Measurements from ENCODE around the gene DHX32.
"Not testable (repeated sequence)": the region's sequence is repeated elsewhere in the genome, so short reads cannot be mapped to it uniquely, and the experiment has no call there.

DHX32 gene

GRCh38 chr10:125895130-125896087 is 14.3 kb upstream of the DHX32 start:
- not testable (repeated sequence) for H2BK15ac ChIP-seq (ENCODE audit: low read length); H3K9me3 ChIP-seq (replicated peaks in 1 of 2; ENCODE audit: control insufficient read depth in 2 of 2, insufficient read depth in 1 of 2, low read depth in 1 of 2, low read length in 2 of 2); H3K4me1 ChIP-seq (ENCODE audit: control insufficient read depth in 2 of 2, insufficient read depth in 1 of 2, low read depth in 1 of 2, low read length in 2 of 2); H3K79me1 ChIP-seq (ENCODE audit: low read depth, low read length); H3K27me3 ChIP-seq (ENCODE audit: control insufficient read depth in 3 of 3, insufficient read depth in 3 of 3, low read depth in 1 of 3, low read length in 3 of 3); H2BK12ac ChIP-seq (ENCODE audit: low read length); H2BK5ac ChIP-seq (ENCODE audit: low read length); H3K4ac ChIP-seq (ENCODE audit: low read length); H2AK5ac ChIP-seq (ENCODE audit: low read depth, low read length); H4K8ac ChIP-seq (ENCODE audit: low read depth, low read length); H2BK120ac ChIP-seq (ENCODE audit: low read depth, low read length); H4K91ac ChIP-seq (ENCODE audit: low read depth, low read length, poor library complexity); H3K36me3 ChIP-seq (replicated peaks in 1 of 2; ENCODE audit: control insufficient read depth in 2 of 2, insufficient read depth in 2 of 2, low read length in 2 of 2)
- H3K9ac ChIP-seq (ENCODE audit: low read depth, low read length, poor library complexity), result peak overlapping the region; percentile 86
- WGBS, 2 donors (ENCODE audit: extremely low coverage in 2 of 2, insufficient read length in 2 of 2, insufficient replicate concordance in 1 of 2), result no CpG with 5 or more reads among the region's 50 CpGs
- H3K27ac ChIP-seq (replicated peaks; ENCODE audit: low read length), result peak overlapping the region; percentile 72
- H3K4me2 ChIP-seq (ENCODE audit: insufficient read depth, low read length, poor library complexity, severe bottlenecking), result peak overlapping the region; percentile 62
- peak; percentile 56 for DNase-seq (ENCODE audit: low spot score)
- H3K18ac ChIP-seq (ENCODE audit: low read length), result peak overlapping the region; percentile 91
- H3K23ac ChIP-seq (ENCODE audit: low read depth, low read length, poor library complexity), result peak overlapping the region; percentile 20
- peak overlapping the region; percentile 73 to 81 for H3K4me3 ChIP-seq (ENCODE audit: low read length in 2 of 2)
- peak overlapping the region; percentile 0 for H3K14ac ChIP-seq (ENCODE audit: low read length)
- peak overlapping the region; percentile 92 for H2AFZ ChIP-seq (ENCODE audit: low read length)

- no CpG with 5 or more reads among the region's 3 CpGs for WGBS, 2 donors (ENCODE audit: extremely low coverage in 2 of 2, insufficient read length in 2 of 2, insufficient replicate concordance in 1 of 2)
- not testable (repeated sequence) for H3K4me2 ChIP-seq (ENCODE audit: insufficient read depth, low read length, poor library complexity, severe bottlenecking); H3K4ac ChIP-seq (ENCODE audit: low read length); H4K8ac ChIP-seq (ENCODE audit: low read depth, low read length); DNase-seq (ENCODE audit: low spot score); H2BK120ac ChIP-seq (ENCODE audit: low read depth, low read length); H3K9me3 ChIP-seq (replicated peaks in 1 of 2; ENCODE audit: control insufficient read depth in 2 of 2, insufficient read depth in 1 of 2, low read depth in 1 of 2, low read length in 2 of 2); H3K27me3 ChIP-seq (ENCODE audit: control insufficient read depth in 3 of 3, insufficient read depth in 3 of 3, low read depth in 1 of 3, low read length in 3 of 3); H3K23ac ChIP-seq (ENCODE audit: low read depth, low read length, poor library complexity); H3K27ac ChIP-seq (replicated peaks; ENCODE audit: low read length); H3K36me3 ChIP-seq (replicated peaks in 1 of 2; ENCODE audit: control insufficient read depth in 2 of 2, insufficient read depth in 2 of 2, low read length in 2 of 2); H3K4me1 ChIP-seq (ENCODE audit: control insufficient read depth in 2 of 2, insufficient read depth in 1 of 2, low read depth in 1 of 2, low read length in 2 of 2); H4K91ac ChIP-seq (ENCODE audit: low read depth, low read length, poor library complexity); H3K9ac ChIP-seq (ENCODE audit: low read depth, low read length, poor library complexity); H3K4me3 ChIP-seq (ENCODE audit: low read length in 2 of 2); H2BK15ac ChIP-seq (ENCODE audit: low read length); H2BK12ac ChIP-seq (ENCODE audit: low read length); H2AK5ac ChIP-seq (ENCODE audit: low read depth, low read length); H3K18ac ChIP-seq (ENCODE audit: low read length); H3K14ac ChIP-seq (ENCODE audit: low read length); H3K79me1 ChIP-seq (ENCODE audit: low read depth, low read length); H2BK5ac ChIP-seq (ENCODE audit: low read length); H2AFZ ChIP-seq (ENCODE audit: low read length)
These were observed 13.1 kb upstream of the DHX32 start for GRCh38 chr10:125894176-125894575.

DNA sequence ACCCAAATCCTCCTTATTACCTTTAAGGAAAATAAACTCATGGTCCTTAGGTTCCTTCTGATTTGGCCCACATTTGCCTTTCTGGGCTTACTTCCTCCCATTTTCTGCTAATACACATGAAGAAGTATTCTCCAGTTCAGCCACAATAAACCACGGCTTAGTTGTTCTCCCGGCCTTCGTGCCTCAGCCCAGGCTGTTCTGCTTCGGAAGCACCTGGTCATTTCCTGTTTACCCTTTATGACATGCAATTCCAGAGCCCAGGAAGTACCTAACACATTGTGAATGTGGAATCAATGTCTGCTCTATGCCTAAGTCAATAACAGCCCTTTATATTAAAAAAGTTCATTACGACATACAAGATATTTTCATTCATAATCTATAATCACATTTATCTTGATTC is 11.3 kb upstream of the DHX32 start:
- not testable (repeated sequence) for H3K4me1 ChIP-seq (ENCODE audit: control insufficient read depth in 2 of 2, insufficient read depth in 1 of 2, low read depth in 1 of 2, low read length in 2 of 2); H3K23ac ChIP-seq (ENCODE audit: low read depth, low read length, poor library complexity); H4K8ac ChIP-seq (ENCODE audit: low read depth, low read length); H2BK15ac ChIP-seq (ENCODE audit: low read length); H3K4ac ChIP-seq (ENCODE audit: low read length); H4K91ac ChIP-seq (ENCODE audit: low read depth, low read length, poor library complexity); H3K9me3 ChIP-seq (replicated peaks in 1 of 2; ENCODE audit: control insufficient read depth in 2 of 2, insufficient read depth in 1 of 2, low read depth in 1 of 2, low read length in 2 of 2); H3K79me1 ChIP-seq (ENCODE audit: low read depth, low read length); H3K18ac ChIP-seq (ENCODE audit: low read length); H3K9ac ChIP-seq (ENCODE audit: low read depth, low read length, poor library complexity); H2AK5ac ChIP-seq (ENCODE audit: low read depth, low read length); DNase-seq (ENCODE audit: low spot score); H3K27me3 ChIP-seq (ENCODE audit: control insufficient read depth in 3 of 3, insufficient read depth in 3 of 3, low read depth in 1 of 3, low read length in 3 of 3); H3K14ac ChIP-seq (ENCODE audit: low read length); H2AFZ ChIP-seq (ENCODE audit: low read length); H2BK5ac ChIP-seq (ENCODE audit: low read length); H3K36me3 ChIP-seq (replicated peaks in 1 of 2; ENCODE audit: control insufficient read depth in 2 of 2, insufficient read depth in 2 of 2, low read length in 2 of 2); H3K27ac ChIP-seq (replicated peaks; ENCODE audit: low read length); H3K4me3 ChIP-seq (ENCODE audit: low read length in 2 of 2); H2BK120ac ChIP-seq (ENCODE audit: low read depth, low read length); H2BK12ac ChIP-seq (ENCODE audit: low read length); H3K4me2 ChIP-seq (ENCODE audit: insufficient read depth, low read length, poor library complexity, severe bottlenecking)
- no CpG with 5 or more reads among the region's 5 CpGs for WGBS, 2 donors (ENCODE audit: extremely low coverage in 2 of 2, insufficient read length in 2 of 2, insufficient replicate concordance in 1 of 2)

GRCh38 chr10:125889441-125889840 is 8.3 kb upstream of the DHX32 start:
- H3K4me2 ChIP-seq (ENCODE audit: insufficient read depth, low read length, poor library complexity, severe bottlenecking); H3K4ac ChIP-seq (ENCODE audit: low read length); H2BK5ac ChIP-seq (ENCODE audit: low read length); H3K14ac ChIP-seq (ENCODE audit: low read length); H2BK15ac ChIP-seq (ENCODE audit: low read length); H3K27ac ChIP-seq (replicated peaks; ENCODE audit: low read length); H4K8ac ChIP-seq (ENCODE audit: low read depth, low read length); H3K9ac ChIP-seq (ENCODE audit: low read depth, low read length, poor library complexity); DNase-seq (ENCODE audit: low spot score); H3K23ac ChIP-seq (ENCODE audit: low read depth, low read length, poor library complexity); H3K36me3 ChIP-seq (replicated peaks in 1 of 2; ENCODE audit: control insufficient read depth in 2 of 2, insufficient read depth in 2 of 2, low read length in 2 of 2); H3K9me3 ChIP-seq (replicated peaks in 1 of 2; ENCODE audit: control insufficient read depth in 2 of 2, insufficient read depth in 1 of 2, low read depth in 1 of 2, low read length in 2 of 2); H3K27me3 ChIP-seq (ENCODE audit: control insufficient read depth in 3 of 3, insufficient read depth in 3 of 3, low read depth in 1 of 3, low read length in 3 of 3); H3K79me1 ChIP-seq (ENCODE audit: low read depth, low read length); H3K4me1 ChIP-seq (ENCODE audit: control insufficient read depth in 2 of 2, insufficient read depth in 1 of 2, low read depth in 1 of 2, low read length in 2 of 2); H3K4me3 ChIP-seq (ENCODE audit: low read length in 2 of 2); H3K18ac ChIP-seq (ENCODE audit: low read length); H4K91ac ChIP-seq (ENCODE audit: low read depth, low read length, poor library complexity); H2AK5ac ChIP-seq (ENCODE audit: low read depth, low read length); H2AFZ ChIP-seq (ENCODE audit: low read length); H2BK120ac ChIP-seq (ENCODE audit: low read depth, low read length); H2BK12ac ChIP-seq (ENCODE audit: low read length): not testable (repeated sequence)
- WGBS, 2 donors (ENCODE audit: extremely low coverage in 2 of 2, insufficient read length in 2 of 2, insufficient replicate concordance in 1 of 2), result no CpG with 5 or more reads among the region's 4 CpGs

Data from neuronal stem cell (in vitro differentiated cells).